ENCODE measurements around the gene DPYSL3. TPM values are rescaled to one million over a fixed set of nuclear protein-coding genes. Genes with fewer than 3 reads are reported as not detected.
A peak's percentile ranks its signal among the peaks of the same experiment; 100 is the strongest.

Gene DPYSL3
- polyA plus RNA-seq, 1 donor: 110 TPM

DNA sequence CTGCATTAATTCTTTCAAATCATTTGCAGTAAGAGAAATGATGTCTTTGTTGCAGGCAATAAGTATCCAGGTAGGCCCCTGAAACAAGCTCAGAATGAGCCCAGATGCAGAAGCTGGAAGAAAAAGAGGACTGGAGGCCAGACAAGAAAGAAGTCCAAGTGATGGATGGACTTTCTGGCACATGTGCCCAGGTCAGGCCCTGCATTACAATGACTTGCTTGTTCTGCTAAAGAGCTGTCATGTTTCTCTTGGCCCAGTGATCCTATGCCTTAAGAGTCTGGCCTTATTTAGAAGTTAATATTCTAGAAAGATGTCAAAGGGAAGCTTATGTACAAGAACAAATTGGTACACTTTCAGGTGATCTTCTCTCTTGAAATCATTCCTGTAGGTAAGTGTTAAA, 64.8 kb downstream of the DPYSL3 start:
- Histone ChIP-seq H3K36me3 (ENCODE audit: control insufficient read depth, insufficient read depth, low read length) (peaks cover 3% of the 10 kb centered on the region), H3K9me3 (ENCODE audit: control insufficient read depth, low read depth, low read length) (no peaks in the 10 kb centered on the region), H3K27ac (ENCODE audit: low read length) (no peak overlapping the region), H3K4me1 (ENCODE audit: control insufficient read depth, insufficient read depth, low read length) (no peaks in the 10 kb centered on the region), H3K4me3 (ENCODE audit: low read length) (no peak overlapping the region), H3K27me3 (ENCODE audit: control insufficient read depth, insufficient read depth, low read length) (peaks cover 2% of the 10 kb centered on the region)
- no peak for DNase-seq

DNA sequence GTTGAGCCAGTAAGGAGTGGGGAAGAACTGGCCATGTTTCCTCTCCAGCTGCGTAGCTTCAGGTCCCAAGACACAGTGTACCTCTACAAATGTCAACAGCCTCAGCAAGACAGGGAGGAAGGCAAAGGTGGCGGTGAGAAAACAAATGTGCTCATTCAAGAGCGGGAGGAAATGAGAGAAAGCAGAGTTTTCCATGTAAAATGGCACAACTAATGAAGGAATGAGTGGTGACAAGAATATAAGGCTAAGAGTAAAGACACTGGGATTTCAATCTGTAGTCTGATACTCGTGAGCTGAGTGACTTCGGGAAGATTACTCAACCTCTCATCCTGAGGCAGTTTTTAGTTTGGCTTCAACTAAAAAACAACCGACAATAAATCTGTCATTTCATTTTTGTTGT, 67.6 kb downstream of the DPYSL3 start:
- no peaks in the 10 kb centered on the region for H3K4me1 ChIP-seq (ENCODE audit: control insufficient read depth, insufficient read depth, low read length)
- H3K9me3 ChIP-seq (ENCODE audit: control insufficient read depth, low read depth, low read length): no peaks in the 10 kb centered on the region
- WGBS (ENCODE audit: insufficient coverage, low lambda C conversion rate): 90% methylated on average over 2 of the region's 6 CpGs
- H3K27me3 ChIP-seq (ENCODE audit: control insufficient read depth, insufficient read depth, low read length): no peaks in the 10 kb centered on the region
- H3K27ac ChIP-seq (ENCODE audit: low read length): no peak overlapping the region
- no peak for DNase-seq
- no peak overlapping the region for H3K4me3 ChIP-seq (ENCODE audit: low read length)
- H3K36me3 ChIP-seq (ENCODE audit: control insufficient read depth, insufficient read depth, low read length): peaks cover 3% of the 10 kb centered on the region

DNA sequence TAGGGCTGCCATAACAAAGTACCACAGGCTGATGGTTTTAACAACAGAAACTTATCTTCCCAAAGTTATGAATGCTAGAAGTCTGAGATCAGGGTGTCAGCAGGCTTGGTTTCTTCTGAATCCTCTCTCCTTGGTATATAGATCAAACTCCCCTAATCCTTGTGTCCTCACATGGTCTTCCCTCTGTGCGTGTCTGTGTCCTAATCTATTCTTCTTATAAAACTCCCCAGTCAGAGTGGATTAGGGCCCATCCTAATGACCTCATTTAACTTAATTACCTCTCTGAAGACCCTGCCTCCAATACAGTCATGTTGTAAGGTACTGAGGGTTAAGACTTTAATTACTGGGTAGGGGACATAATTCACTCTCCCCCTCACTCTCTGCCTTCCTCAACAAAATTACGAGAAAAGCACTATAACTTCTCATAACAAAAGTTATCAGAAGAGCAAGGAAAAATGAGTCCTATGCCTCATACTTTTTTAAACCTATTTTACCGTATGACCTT, 68.6 kb downstream of the DPYSL3 start:
- DNase-seq: no peak
- Histone ChIP-seq H3K27ac (ENCODE audit: low read length) (no peak overlapping the region), H3K4me1 (ENCODE audit: control insufficient read depth, insufficient read depth, low read length) (no peaks in the 10 kb centered on the region), H3K4me3 (ENCODE audit: low read length) (no peak overlapping the region), H3K36me3 (ENCODE audit: control insufficient read depth, insufficient read depth, low read length) (peaks cover 3% of the 10 kb centered on the region), H3K9me3 (ENCODE audit: control insufficient read depth, low read depth, low read length) (no peaks in the 10 kb centered on the region), H3K27me3 (ENCODE audit: control insufficient read depth, insufficient read depth, low read length) (no peaks in the 10 kb centered on the region)
- 100% methylated on average over 1 of the region's 3 CpGs for WGBS (ENCODE audit: insufficient coverage, low lambda C conversion rate)

DNA sequence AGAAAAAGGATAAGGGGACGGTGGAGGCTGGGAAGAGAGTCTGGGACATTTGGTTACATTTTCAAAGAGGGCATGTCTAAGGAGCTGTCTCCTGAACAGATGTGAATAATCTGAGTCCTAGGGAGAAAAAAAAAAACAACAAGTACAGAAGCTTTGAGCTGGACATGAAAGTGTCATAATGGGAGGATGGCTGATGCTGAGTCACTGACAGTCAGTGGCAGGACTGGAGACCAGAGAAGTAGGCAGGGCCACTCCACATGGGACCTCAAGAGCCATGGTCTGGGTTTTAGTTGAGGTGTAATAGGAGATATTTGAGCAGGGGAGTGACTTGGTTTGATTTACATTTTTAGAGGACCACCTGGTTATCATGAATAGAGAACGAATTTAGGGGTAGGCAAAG, 70.6 kb downstream of the DPYSL3 start:
- no peaks in the 10 kb centered on the region for H3K4me1 ChIP-seq (ENCODE audit: control insufficient read depth, insufficient read depth, low read length)
- H3K9me3 ChIP-seq (ENCODE audit: control insufficient read depth, low read depth, low read length): no peaks in the 10 kb centered on the region
- H3K27me3 ChIP-seq (ENCODE audit: control insufficient read depth, insufficient read depth, low read length): no peaks in the 10 kb centered on the region
- no peak for DNase-seq
- H3K27ac ChIP-seq (ENCODE audit: low read length): no peak overlapping the region
- H3K4me3 ChIP-seq (ENCODE audit: low read length): no peak overlapping the region
- no peaks in the 10 kb centered on the region for H3K36me3 ChIP-seq (ENCODE audit: control insufficient read depth, insufficient read depth, low read length)
- 90% methylated on average over 2 of the region's 2 CpGs for WGBS (ENCODE audit: insufficient coverage, low lambda C conversion rate)

DNA sequence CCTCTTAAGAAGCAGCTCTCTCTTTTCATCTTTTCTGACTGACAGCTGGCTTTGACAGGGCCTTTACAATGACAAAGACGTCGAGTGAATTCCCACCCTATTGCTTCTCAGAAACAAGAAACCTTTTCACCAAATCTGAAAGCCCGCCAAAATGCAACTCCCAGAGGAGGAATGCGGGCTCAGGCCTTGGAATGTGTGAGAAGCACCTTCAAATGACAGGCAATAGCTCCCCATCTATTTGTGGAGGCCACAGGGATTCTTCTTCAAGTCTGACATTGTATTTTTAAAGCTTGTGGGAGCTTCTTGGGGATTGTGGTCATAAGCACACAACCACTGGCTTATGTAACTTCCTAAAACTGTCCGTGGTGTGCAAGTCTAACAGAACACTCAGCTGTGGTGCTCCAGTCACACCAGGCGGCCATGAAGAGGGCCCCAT, 72.7 kb downstream of the DPYSL3 start:
- H3K9me3 ChIP-seq (ENCODE audit: control insufficient read depth, low read depth, low read length): no peaks in the 10 kb centered on the region
- H3K4me1 ChIP-seq (ENCODE audit: control insufficient read depth, insufficient read depth, low read length): peaks cover 14% of the 10 kb centered on the region
- H3K36me3 ChIP-seq (ENCODE audit: control insufficient read depth, insufficient read depth, low read length): no peaks in the 10 kb centered on the region
- no peak overlapping the region for H3K4me3 ChIP-seq (ENCODE audit: low read length)
- no peak overlapping the region for H3K27ac ChIP-seq (ENCODE audit: low read length)
- DNase-seq: no peak
- no CpG with 5 or more reads among the region's 6 CpGs for WGBS (ENCODE audit: insufficient coverage, low lambda C conversion rate)
- no peaks in the 10 kb centered on the region for H3K27me3 ChIP-seq (ENCODE audit: control insufficient read depth, insufficient read depth, low read length)

DNA sequence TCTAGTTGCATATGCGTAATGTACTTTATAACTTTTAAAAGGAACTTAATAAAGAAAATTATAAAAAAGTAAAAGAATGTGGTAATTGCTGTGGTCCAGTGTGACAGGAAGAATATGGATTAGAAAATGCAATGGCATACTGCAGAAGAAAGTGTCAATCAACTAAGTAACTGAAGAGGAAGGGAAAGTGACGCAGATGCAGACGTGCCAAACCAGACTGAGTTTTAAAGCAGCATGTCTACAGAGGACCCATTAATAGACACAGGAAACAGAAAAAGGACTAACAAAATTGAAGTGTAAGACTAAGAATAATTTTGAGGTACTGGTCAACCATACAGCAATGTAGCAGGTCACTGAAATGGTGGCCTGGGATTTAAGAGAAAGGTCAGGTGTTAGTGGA, 73.3 kb downstream of the DPYSL3 start:
- WGBS (ENCODE audit: insufficient coverage, low lambda C conversion rate): 86% methylated on average over 2 of the region's 3 CpGs
- no peaks in the 10 kb centered on the region for H3K27me3 ChIP-seq (ENCODE audit: control insufficient read depth, insufficient read depth, low read length)
- no peaks in the 10 kb centered on the region for H3K9me3 ChIP-seq (ENCODE audit: control insufficient read depth, low read depth, low read length)
- H3K27ac ChIP-seq (ENCODE audit: low read length): no peak overlapping the region
- no peaks in the 10 kb centered on the region for H3K36me3 ChIP-seq (ENCODE audit: control insufficient read depth, insufficient read depth, low read length)
- peaks cover 20% of the 10 kb centered on the region for H3K4me1 ChIP-seq (ENCODE audit: control insufficient read depth, insufficient read depth, low read length)
- no peak overlapping the region for H3K4me3 ChIP-seq (ENCODE audit: low read length)
- DNase-seq: no peak

DNA sequence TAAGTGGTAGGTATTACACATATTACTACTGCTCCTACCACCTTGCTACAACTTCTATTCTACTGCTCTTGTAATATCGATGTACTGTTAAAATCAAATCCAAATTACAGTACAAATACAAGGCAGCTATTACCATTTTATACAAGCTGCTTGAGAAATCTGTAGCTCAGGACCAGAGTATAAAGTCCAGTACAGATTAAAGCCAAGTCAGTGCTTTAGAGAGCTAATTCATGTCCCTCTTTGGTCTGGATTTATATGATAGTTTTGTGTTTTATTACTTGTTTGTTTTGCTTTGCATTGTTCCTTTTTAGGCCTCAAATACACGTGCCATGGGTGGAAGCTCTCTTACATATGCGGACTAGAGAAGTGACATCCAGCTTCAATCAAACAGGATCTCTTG, 75.8 kb downstream of the DPYSL3 start:
- peak in 1 of 2 donors; percentile 71 for DNase-seq
- Histone ChIP-seq H3K4me3 (ENCODE audit: low read length) (no peak overlapping the region), H3K4me1 (ENCODE audit: control insufficient read depth, insufficient read depth, low read length) (peaks cover 22% of the 10 kb centered on the region), H3K27me3 (ENCODE audit: control insufficient read depth, insufficient read depth, low read length) (no peaks in the 10 kb centered on the region), H3K27ac (ENCODE audit: low read length) (no peak overlapping the region), H3K36me3 (ENCODE audit: control insufficient read depth, insufficient read depth, low read length) (no peaks in the 10 kb centered on the region), H3K9me3 (ENCODE audit: control insufficient read depth, low read depth, low read length) (no peaks in the 10 kb centered on the region)
- WGBS (ENCODE audit: insufficient coverage, low lambda C conversion rate): 14% methylated on average over 1 of the region's 3 CpGs

DNA sequence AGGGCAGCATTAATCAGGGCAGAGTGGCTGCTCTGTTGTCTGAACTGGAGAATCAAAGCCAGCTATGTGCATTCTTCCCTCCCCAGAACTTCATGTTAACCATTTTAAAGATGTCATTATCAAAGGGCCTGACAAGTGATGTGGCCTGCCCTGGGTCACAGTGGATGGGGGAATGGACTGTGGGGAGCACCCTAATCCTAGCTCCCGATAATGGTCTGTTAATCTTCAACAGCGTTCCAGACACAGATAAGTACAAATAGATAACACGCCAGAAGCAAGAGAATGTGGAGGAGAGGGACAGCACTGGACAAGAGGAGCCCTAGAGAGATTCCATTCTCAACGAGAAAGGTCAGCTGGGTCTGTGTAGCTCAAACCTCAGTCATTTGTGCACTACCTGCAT, 77.5 kb downstream of the DPYSL3 start:
- Histone ChIP-seq H3K36me3 (ENCODE audit: control insufficient read depth, insufficient read depth, low read length) (no peaks in the 10 kb centered on the region), H3K27ac (ENCODE audit: low read length) (no peak overlapping the region), H3K9me3 (ENCODE audit: control insufficient read depth, low read depth, low read length) (no peaks in the 10 kb centered on the region), H3K27me3 (ENCODE audit: control insufficient read depth, insufficient read depth, low read length) (no peaks in the 10 kb centered on the region), H3K4me3 (ENCODE audit: low read length) (no peak overlapping the region), H3K4me1 (ENCODE audit: control insufficient read depth, insufficient read depth, low read length) (peaks cover 22% of the 10 kb centered on the region)
- no peak for DNase-seq
- WGBS (ENCODE audit: insufficient coverage, low lambda C conversion rate): no CpG with 5 or more reads among the region's 4 CpGs

DNA sequence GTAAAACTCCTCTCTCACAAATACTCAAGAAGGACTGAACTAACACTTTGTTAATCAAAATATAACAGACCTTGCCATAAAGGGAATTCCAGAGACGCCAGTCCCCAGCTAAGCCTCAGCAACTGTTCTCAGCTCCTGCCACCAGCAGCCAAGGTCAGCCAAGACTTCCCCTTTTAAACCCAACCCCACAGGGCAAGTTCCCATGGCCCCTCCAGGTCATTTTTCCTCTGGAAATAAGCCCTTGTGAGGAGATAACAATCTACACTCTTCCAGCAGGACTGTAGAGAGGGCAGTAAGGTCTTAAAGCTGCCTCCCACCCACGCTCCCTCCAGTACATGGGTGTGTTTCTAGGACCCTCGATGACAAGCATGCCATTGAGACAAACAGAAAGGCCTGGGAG, 78.3 kb downstream of the DPYSL3 start:
- Histone ChIP-seq H3K4me3 (ENCODE audit: low read length) (no peak overlapping the region), H3K4me1 (ENCODE audit: control insufficient read depth, insufficient read depth, low read length) (peaks cover 22% of the 10 kb centered on the region), H3K27me3 (ENCODE audit: control insufficient read depth, insufficient read depth, low read length) (no peaks in the 10 kb centered on the region), H3K9me3 (ENCODE audit: control insufficient read depth, low read depth, low read length) (no peaks in the 10 kb centered on the region), H3K27ac (ENCODE audit: low read length) (no peak overlapping the region), H3K36me3 (ENCODE audit: control insufficient read depth, insufficient read depth, low read length) (no peaks in the 10 kb centered on the region)
- WGBS (ENCODE audit: insufficient coverage, low lambda C conversion rate): 17% methylated on average over 1 of the region's 3 CpGs
- DNase-seq: no peak

DNA sequence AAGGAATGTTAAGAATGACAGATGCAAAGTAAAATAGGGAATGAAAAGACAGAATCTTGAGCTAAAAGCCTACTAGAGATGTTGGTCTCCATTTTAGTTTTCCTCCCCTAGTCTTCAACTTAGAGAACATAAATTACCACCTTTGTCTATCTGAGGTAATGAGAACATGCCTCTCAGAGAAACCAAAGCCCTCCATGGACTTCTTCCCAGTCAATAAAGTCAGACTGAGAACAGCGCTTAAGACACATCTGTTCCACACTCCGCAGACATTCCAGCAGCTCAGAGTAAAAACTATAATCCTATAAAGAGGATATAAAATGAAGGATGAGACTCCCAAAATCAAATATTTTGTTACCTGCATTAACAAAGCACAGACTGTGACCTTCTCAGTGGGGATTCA, 79.2 kb downstream of the DPYSL3 start:
- no peak for DNase-seq
- no peak overlapping the region for H3K4me3 ChIP-seq (ENCODE audit: low read length)
- H3K27me3 ChIP-seq (ENCODE audit: control insufficient read depth, insufficient read depth, low read length): no peaks in the 10 kb centered on the region
- no peaks in the 10 kb centered on the region for H3K36me3 ChIP-seq (ENCODE audit: control insufficient read depth, insufficient read depth, low read length)
- no peak overlapping the region for H3K27ac ChIP-seq (ENCODE audit: low read length)
- WGBS (ENCODE audit: insufficient coverage, low lambda C conversion rate): no CpG with 5 or more reads among the region's 2 CpGs
- H3K4me1 ChIP-seq (ENCODE audit: control insufficient read depth, insufficient read depth, low read length): peaks cover 26% of the 10 kb centered on the region
- H3K9me3 ChIP-seq (ENCODE audit: control insufficient read depth, low read depth, low read length): no peaks in the 10 kb centered on the region

DNA sequence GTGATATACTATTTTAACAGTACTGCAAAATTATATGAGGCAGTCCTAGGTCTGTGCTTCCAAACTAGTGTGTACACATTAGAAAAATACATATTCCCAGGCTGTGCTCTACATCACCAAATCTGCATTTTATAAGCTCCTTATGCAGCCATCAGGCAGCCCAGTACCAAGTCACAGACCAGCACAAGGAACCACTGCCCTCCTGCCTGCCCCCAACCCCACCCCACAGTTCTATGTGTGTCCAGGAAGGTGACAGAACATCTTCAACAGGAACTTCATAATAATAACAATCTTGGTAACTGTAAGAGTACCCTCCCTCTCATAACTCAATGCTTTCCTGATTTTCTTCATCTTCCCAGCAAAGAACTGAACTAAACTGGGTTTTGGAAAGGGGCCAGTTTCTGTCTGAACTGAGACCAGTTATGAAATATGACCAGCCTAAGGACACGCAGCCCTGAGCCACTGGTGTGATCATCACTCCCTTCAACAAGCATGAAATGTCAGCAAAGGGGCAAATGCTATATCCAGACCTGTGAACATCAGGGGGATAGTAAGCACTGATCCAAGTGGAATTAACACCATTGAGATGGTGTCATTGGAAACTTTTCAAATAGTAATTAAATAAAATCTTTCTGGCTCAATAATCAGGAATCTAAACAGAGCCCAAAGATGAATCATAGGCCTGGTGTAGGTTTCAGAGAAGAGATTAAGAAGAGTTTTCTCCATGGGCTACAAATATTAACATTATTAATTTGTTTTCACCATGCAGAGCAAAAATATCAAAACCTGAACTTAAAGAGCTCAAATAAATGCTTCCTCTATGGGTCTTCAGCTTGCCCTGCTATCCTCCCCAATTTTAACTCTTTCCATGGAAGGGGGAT, 82.1 kb downstream of the DPYSL3 start:
- no peak overlapping the region for H3K27ac ChIP-seq (ENCODE audit: low read length)
- no peaks in the 10 kb centered on the region for H3K36me3 ChIP-seq (ENCODE audit: control insufficient read depth, insufficient read depth, low read length)
- DNase-seq: no peak
- H3K4me1 ChIP-seq (ENCODE audit: control insufficient read depth, insufficient read depth, low read length): peaks cover 18% of the 10 kb centered on the region
- no peak overlapping the region for H3K4me3 ChIP-seq (ENCODE audit: low read length)
- no CpG with 5 or more reads among the region's 1 CpG for WGBS (ENCODE audit: insufficient coverage, low lambda C conversion rate)
- no peaks in the 10 kb centered on the region for H3K9me3 ChIP-seq (ENCODE audit: control insufficient read depth, low read depth, low read length)
- H3K27me3 ChIP-seq (ENCODE audit: control insufficient read depth, insufficient read depth, low read length): no peaks in the 10 kb centered on the region
